D721Med (cell line): ENCODE data around the gene BRSK1.

ENCODE experiments used
- DNase-seq: peaks from one replicate; pipeline ENCODE4 v3.0.0; 2011; ENCODE audit warnings: low spot score; ENCODE audit not compliant: insufficient read length
- FAIRE-seq: peaks from 2 replicates; lab custom pipeline; 2011; peaks lifted over from hg19 to GRCh38; lab: Jason Lieb, UNC
- CTCF ChIP-seq: IDR thresholded peaks from 2 replicates; pipeline ENCODE4 v1.5.1; 2012; ENCODE audit warnings: mild to moderate bottlenecking, control low read depth; ENCODE audit not compliant: insufficient read depth; ENCODE audit errors: missing control alignments

BRSK1 gene

GRCh38 chr19:55255618-55256423 lies 28.0 kb upstream of the BRSK1 start:
- FAIRE-seq: no peak
- DNase-seq: no peak
- no peak for TF ChIP-seq CTCF

DNA sequence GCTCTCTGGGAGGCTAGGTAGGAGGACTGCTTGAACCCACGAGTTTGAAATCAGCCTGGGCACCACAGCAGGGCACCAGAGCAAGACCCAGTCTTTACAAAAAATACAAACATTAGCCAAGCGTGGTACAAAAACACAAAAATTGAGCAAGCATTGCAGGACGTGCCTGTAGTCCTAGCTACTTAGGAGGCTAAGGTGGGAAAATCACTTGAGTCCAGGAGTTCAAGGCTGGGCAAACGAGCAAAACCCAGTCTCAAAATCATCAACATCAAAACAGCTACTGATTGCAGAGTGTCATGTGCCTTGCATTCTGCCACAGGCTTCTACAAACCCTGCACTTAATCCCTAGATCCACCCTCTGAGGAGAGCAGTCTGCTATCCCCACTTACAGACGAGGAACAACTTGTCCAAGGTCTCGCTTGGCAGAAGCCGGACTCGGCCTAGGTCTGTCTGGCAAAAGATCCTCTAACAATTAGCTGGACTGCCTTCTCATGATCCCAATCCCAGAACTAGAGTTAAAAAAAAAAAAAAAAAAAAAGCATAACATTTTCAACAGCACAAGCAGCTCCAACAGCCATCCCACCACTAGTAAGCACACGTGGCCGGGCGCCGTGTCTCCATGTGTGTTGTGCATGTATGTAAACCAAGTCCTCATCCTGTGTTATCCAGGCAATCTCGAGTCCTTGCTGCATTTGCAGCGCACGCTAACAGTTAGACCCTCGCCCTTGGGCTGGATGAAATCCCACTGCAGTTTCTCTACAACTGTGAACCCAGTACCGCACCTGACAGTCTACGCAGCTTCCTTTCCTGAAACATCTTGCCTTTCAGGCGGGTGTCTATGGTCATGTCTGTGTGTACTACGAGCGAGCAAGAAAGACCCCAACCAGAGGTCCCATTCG lies 27.0 kb upstream of the BRSK1 start:
- TF ChIP-seq CTCF: no peak
- no peak for FAIRE-seq
- no peak for DNase-seq

DNA sequence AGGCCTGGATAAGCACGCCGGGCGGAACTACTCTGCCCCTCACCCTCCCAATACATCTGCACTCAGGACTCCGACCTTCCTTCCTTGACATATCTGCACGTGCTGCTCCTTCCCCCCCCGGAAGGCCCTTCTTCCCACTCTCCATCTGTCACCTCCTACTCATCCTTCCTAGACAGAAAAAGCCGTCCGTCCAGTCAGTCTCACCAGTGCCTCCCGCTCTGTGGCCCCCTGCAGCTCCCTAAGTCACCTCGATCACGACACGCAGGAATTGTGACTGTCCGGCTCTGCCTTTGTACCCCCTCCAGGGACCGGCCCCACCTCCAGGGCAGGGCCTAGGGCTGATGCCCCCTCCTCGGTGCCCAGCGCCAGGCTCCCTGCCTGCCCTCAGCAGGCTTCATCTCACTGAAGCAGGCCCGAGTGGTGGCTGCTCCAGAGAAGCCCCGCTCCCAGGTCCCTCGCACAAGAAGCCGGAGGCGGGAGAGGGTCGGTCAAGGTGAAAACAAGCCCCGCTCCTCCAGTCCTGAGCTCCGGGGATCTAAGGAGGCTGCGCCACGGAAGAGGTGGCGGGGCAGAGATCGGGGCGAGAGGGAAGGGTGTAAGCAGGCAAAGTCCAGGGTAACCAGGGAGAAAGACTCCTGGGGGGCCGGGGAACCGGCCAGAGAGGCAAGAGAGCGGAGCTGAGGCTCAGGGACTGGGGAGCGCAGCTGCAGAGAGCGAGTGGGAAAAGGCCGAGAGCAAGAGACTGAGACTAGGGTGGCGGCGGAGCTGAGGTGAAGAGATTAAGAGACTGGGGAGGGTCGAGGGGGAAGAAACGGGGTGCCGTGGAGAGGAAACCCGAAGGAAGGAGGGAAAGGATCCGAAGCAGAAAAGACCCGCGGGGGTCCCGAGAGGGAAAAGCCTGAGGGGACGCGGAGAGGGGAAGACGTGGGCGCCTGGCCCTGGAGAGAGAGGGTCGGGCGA lies 26.1 kb upstream of the BRSK1 start:
- FAIRE-seq (no peak), DNase-seq (no peak)
- no peak for TF ChIP-seq CTCF

DNA sequence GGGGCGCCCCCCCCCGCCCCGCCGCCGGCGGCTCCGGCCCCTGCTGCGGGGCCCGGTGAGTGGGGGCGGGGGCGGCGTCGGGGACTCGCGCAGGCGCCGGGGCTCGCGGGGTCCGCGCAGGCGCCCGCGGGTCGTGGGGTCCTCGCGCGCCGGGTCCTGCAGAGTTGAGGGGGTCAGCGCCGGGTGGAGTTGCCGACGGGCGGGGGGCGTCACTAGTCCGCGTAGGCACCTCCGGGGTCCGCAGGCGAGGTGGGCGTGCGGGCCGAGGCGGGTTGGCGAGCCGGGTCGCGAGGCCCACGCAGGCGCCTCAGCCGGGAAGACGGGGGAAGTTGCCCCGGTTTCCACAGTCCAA lies 25.3 kb upstream of the BRSK1 start:
- FAIRE-seq (no peak), DNase-seq (no peak)
- no peak for TF ChIP-seq CTCF

DNA sequence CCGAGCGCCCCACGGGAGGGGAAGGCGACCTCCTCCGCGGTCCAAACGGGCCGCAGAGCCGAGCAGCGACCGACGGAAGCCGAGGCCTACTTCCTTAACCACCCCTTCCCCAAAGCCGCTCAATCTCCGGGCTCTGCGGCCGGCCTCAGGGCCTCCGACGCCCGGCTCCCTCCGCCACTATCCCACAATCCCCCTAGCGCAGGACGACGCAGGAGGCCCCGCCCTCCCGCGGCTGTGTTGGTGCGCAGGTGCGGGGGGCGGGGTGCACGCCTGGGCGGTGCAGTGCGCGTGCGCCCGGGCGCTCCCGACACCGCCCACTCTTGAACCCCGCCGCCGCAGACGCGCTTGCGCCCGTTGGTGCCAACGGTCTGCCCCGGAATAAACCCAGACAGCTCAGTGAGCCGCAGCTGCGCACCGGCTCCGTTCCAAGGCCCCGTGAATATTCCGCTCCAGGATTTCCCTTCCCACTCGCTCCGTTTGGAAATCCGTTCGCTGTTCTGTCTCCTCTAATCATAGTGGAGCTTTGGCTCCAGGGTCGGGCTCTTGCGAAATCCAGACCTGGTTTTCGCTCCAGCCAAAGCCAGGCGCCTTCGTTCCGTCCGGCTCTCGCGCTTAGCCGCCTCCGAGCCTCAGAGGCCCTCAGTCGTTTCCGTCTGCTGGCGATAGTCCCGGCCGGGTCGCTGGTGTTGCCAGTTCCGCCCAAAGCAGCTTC lies 24.8 kb upstream of the BRSK1 start, which contains the start of gene PPP6R1:
PPP6R1 (minus strand) TSS at position 190 of the 712 bp plus-strand sequence. CDS start 11,914 bp downstream, outside the sequence.
- DNase-seq (peak; percentile 97), FAIRE-seq (no peak)
- TF ChIP-seq CTCF: no peak
